Measurements from ENCODE around the gene RNF144A. TPM values are rescaled to one million over a fixed set of nuclear protein-coding genes. Genes with fewer than 3 reads are reported as not detected.

The RNF144A gene
- total RNA-seq, 1 experiment from 2014 or later: 10.6 TPM

GRCh38 chr2:7061921-7062320 lies 144.7 kb downstream of the RNF144A start:
- Histone ChIP-seq H3K27ac (ENCODE audit: insufficient read length, low read depth, low read length) (no peak overlapping the region), H3K79me2 (ENCODE audit: insufficient read depth, low read length) (no peaks in the 10 kb centered on the region), H4K8ac (replicated peaks; ENCODE audit: insufficient read length, low read depth, low read length) (no peak overlapping the region), H2BK20ac (ENCODE audit: low read depth, low read length, poor library complexity, severe bottlenecking) (no peak overlapping the region), H2AFZ (ENCODE audit: low read length) (no peak overlapping the region), H4K91ac (ENCODE audit: insufficient read length, low read depth, low read length) (no peak overlapping the region), H3K4me2 (ENCODE audit: insufficient read depth, insufficient read length, low read length) (no peak overlapping the region), H3K4me1 (ENCODE audit: insufficient read depth, low read length) (peaks cover 2% of the 10 kb centered on the region; the same call in 1 of the 2 replicates), H3K9me3 (ENCODE audit: control insufficient read depth, low read depth, low read length) (no peaks in the 10 kb centered on the region), H3K23me2 (ENCODE audit: insufficient read length, low read depth, low read length, poor library complexity, severe bottlenecking) (no peaks in the 10 kb centered on the region), H2BK5ac (ENCODE audit: insufficient read length, low read length) (no peak overlapping the region), H3K56ac (ENCODE audit: insufficient read length, low read depth, low read length) (no peak overlapping the region), H2BK12ac (ENCODE audit: insufficient read length, low read depth, low read length) (no peak overlapping the region), H2BK15ac (ENCODE audit: low read depth, low read length) (no peak overlapping the region), H3K23ac (ENCODE audit: insufficient read length, low read depth, low read length) (no peak overlapping the region), H4K20me1 (ENCODE audit: control insufficient read depth, insufficient read depth, insufficient read length) (no peaks in the 10 kb centered on the region), H3K9ac (ENCODE audit: extremely low read depth, insufficient read length, low read length) (no peak overlapping the region), H3K4ac (ENCODE audit: low read depth, low read length) (no peak overlapping the region), H3K14ac (ENCODE audit: insufficient read depth, low read length) (no peak overlapping the region), H4K5ac (ENCODE audit: insufficient read length, low read depth, low read length) (no peak overlapping the region), H3K79me1 (ENCODE audit: insufficient read depth, low read depth, low read length, poor library complexity, severe bottlenecking) (no peaks in the 10 kb centered on the region), H3K27me3 (ENCODE audit: insufficient read depth, low read length) (no peaks in the 10 kb centered on the region), H3T11ph (ENCODE audit: low read length) (no peak overlapping the region), H3K18ac (ENCODE audit: insufficient read length, low read depth, low read length) (no peak overlapping the region), H2AK5ac (ENCODE audit: insufficient read length, low read length) (no peak overlapping the region), H2BK120ac (ENCODE audit: low read depth, low read length, poor library complexity, severe bottlenecking) (no peak overlapping the region)
- peaks cover 13 to 19% of the 10 kb centered on the region in 2 experiments for H3K9me3 Mint-ChIP-seq
- no peaks in the 10 kb centered on the region; the same call in 1 of the 2 replicates for H3K27me3 Mint-ChIP-seq (ENCODE audit: low read depth)
- no peak overlapping the region for H3K4me3 Mint-ChIP-seq
- no peak for DNase-seq
- no peak overlapping the region for H3K27ac Mint-ChIP-seq
- WGBS (ENCODE audit: extremely low coverage, insufficient read length, low lambda C conversion rate): no CpG with 5 or more reads among the region's 3 CpGs
- TF ChIP-seq, protein P1, sequence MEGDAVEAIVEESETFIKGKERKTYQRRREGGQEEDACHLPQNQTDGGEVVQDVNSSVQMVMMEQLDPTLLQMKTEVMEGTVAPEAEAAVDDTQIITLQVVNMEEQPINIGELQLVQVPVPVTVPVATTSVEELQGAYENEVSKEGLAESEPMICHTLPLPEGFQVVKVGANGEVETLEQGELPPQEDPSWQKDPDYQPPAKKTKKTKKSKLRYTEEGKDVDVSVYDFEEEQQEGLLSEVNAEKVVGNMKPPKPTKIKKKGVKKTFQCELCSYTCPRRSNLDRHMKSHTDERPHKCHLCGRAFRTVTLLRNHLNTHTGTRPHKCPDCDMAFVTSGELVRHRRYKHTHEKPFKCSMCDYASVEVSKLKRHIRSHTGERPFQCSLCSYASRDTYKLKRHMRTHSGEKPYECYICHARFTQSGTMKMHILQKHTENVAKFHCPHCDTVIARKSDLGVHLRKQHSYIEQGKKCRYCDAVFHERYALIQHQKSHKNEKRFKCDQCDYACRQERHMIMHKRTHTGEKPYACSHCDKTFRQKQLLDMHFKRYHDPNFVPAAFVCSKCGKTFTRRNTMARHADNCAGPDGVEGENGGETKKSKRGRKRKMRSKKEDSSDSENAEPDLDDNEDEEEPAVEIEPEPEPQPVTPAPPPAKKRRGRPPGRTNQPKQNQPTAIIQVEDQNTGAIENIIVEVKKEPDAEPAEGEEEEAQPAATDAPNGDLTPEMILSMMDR (conservative IDR thresholded peaks at IDR 0.05): no peak
- H3K36me3 Mint-ChIP-seq (ENCODE audit: insufficient read depth in 1 of 3, low read depth in 3 of 3): peaks cover 2 to 24% (median 12%) of the 10 kb centered on the region in 3 experiments
- H3K4me1 Mint-ChIP-seq: peaks cover 12% of the 10 kb centered on the region in 2 experiments

All from H9 (cell line).